Measurements from ENCODE around the gene RFC3. TPM values are rescaled to one million over a fixed set of nuclear protein-coding genes. Genes with fewer than 3 reads are reported as not detected.

The RFC3 gene
- total RNA-seq, 1 donor from 2014 or later, result 45.1 TPM

DNA sequence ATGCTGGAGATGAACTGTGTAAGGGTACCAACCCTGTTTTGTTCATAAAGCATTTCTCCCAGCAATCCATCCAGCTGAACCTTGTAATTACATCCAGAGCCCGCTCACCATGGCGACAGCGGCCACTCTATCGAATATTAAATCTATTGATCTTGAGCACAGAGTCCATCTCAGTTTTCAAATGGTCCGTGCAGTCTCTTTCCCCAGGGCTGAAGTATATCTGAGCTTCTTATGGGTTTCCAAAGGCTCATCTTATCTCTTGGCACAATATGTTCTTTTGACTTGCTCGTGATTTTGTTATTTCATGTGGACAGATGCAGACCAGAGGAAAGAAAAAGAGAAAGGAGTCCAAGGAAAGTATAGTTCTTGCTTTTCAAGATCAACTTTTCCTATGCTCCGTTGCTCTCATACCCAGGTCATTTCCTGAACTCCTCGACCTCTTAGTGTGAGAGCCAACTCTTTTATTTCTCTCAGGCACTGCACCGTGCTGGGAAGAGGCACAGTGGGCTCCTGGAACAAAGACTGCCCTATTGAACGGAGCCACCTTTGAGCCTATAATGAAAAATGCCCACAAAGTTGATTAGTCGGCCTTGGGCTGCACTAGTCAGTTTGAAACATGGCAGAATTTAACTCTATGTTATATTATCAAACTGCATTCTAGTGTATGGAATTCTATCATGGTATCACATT is 66.7 kb downstream of the RFC3 start:
- TF ChIP-seq, protein P1, sequence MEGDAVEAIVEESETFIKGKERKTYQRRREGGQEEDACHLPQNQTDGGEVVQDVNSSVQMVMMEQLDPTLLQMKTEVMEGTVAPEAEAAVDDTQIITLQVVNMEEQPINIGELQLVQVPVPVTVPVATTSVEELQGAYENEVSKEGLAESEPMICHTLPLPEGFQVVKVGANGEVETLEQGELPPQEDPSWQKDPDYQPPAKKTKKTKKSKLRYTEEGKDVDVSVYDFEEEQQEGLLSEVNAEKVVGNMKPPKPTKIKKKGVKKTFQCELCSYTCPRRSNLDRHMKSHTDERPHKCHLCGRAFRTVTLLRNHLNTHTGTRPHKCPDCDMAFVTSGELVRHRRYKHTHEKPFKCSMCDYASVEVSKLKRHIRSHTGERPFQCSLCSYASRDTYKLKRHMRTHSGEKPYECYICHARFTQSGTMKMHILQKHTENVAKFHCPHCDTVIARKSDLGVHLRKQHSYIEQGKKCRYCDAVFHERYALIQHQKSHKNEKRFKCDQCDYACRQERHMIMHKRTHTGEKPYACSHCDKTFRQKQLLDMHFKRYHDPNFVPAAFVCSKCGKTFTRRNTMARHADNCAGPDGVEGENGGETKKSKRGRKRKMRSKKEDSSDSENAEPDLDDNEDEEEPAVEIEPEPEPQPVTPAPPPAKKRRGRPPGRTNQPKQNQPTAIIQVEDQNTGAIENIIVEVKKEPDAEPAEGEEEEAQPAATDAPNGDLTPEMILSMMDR (conservative IDR thresholded peaks at IDR 0.05; ENCODE audit: low read depth, low read length), result no peak
- DNase-seq (ENCODE audit: low read depth), result no peak
- H3K4me3 ChIP-seq (ENCODE audit: low read depth, low read length), result no peak overlapping the region
